ENCODE results near the gene NAE1.

NAE1 gene

GRCh38 chr16:66849549-66849948 lies 18.8 kb upstream of the NAE1 start:
- DNase-seq: no peak

GRCh38 chr16:66849021-66849420 lies 18.2 kb upstream of the NAE1 start:
- no peak for DNase-seq

GRCh38 chr16:66848172-66848571 lies 17.4 kb upstream of the NAE1 start:
- no peak for DNase-seq

DNA sequence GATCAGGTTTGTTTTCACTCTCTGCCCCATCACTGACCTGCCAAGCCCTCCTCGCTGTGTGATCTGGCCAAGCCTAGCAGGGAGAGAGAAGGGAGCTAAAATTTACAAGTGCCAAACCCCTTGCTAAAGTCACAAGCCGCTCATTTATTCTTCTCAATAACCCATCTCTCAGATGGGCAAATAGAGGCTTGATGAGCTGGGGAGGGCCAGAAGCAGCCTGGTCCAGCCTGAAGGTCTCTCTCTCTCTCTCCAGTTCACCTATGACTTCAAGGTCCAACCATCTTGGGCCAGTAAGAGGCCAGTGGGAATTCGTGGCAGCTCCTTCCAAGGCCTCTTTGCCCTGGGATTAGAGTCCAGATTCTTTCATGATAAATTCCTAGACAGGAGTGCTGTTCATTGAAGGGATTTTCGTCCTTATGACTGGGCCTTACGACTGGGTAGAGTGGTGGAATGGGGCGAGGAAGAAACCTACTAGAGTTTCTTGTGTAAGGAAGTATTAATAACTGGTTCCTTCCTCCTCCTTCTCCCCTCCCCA lies 16.8 kb upstream of the NAE1 start:
- no peak for DNase-seq

DNA sequence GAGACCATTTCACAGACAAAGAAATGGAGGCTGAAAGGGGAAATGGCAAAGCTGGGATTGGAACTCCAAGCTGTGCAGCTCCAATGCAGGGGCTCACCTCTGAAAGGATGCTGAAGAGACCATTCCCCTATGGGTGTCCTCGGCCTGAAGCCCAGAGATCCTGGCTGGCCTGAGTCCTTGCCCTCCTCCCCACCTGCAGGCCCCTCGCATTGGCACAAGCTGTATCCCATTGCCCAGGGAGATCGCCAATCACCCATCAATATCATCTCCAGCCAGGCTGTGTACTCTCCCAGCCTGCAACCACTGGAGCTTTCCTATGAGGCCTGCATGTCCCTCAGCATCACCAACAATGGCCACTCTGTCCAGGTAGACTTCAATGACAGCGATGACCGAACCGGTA lies 16.1 kb upstream of the NAE1 start:
- DNase-seq: no peak

GRCh38 chr16:66846266-66846665 lies 15.5 kb upstream of the NAE1 start:
- no peak for DNase-seq

- DNase-seq: no peak
Measured at GRCh38 chr16:66845791-66846221, 15.0 kb upstream of the NAE1 start.

DNA sequence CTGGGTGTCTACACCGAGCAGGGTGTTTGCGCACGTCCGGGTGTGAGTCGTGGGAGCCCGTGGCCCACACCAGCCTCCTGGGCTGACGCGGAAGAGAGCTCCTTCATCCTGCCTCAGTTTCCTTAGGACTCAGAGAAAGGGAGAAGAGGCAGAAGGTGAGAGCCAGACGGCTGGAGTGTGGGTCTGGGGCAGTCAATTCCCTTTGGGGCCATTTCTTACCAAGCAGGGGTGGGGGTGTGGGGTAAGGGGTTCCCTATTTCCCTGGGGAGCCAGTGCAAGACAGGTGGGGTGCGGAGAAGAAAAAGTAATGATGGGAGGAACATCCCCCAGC lies 14.3 kb upstream of the NAE1 start:
- DNase-seq: no peak

GRCh38 chr16:66844342-66845079 lies 13.7 kb upstream of the NAE1 start, which contains the start of gene CA7:
TSS of gene CA7 (plus strand) at chr16:66844414. CDS start at chr16:66844488, 74 bp downstream.
- DNase-seq: no peak

DNA sequence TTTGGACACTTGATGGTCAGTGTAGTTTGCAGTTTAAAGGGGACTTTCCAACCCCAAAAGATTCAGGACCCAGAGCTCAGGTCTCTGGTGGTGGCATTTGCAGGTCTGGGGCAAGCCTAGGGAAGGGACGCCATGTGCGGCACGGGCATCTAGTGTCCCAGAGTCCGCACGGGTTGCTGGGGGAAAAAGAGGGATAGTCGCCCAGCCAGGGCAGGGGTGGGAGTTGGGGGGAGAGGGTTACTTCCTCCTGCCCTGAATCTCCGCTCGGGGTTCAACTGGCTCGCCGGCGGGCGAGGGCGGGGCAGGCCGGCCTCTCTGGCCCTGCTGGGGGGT lies 13.2 kb upstream of the NAE1 start:
- DNase-seq: no peak

DNA sequence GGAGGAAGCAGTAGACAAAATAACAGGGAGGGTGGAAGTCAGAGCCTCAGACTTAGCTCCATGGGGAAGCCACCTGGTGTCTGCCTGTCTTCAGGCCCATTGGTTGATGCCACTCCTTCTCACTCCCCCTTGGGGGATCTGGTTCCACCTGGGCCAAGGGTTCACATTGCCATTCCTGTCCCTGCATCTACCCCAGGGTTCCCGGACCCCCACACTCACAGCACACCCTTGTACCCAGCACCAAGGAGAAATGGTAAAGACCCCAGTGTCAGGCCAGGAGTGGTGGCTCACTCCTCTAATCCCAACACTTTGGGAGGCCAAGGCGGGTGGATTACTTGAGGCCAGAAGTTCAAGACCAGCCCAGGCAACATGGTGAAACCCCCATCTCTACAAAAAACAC lies 12.4 kb upstream of the NAE1 start:
- no peak for DNase-seq

DNA sequence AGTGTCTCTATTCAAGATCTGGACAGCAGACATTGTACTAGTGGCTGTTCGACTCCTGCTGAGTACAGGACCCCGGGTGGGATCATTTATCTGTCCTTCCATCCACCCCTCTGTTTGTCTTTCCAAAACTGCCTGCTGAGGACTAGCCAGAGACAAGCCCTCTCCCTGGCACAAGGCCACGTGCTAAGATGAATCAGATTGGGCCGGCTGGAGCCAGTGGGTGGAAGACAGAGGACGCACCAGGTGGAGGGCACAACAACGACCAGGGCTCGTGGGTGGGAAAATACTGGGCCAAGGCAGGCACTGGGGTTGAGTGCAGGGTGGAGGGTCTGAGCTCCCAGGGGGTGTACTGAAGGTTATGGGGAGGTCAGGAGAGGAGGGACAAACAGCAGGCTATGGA lies 12.0 kb upstream of the NAE1 start:
- DNase-seq: no peak

DNA sequence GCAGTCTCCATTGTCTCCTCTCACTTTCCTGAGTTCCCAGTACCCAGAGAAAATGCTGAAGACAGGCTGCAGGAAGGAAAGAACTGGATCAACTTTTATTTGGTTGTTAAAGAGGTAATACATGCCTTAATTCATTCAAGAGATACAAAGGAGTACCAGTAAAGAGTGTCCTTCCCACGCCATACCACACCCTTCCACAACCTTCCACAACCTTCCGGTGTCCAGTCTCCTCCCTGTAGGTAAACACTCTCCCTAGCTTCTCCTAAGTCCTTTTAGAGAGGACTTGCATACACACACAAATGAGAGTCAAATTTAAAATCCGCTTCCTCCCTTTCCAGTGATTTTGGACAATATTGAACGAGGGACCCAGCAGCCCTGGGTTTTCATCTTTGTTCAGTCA lies 10.6 kb upstream of the NAE1 start:
- DNase-seq: no peak

GRCh38 chr16:66840883-66841282 lies 10.1 kb upstream of the NAE1 start:
- no peak for DNase-seq

DNA sequence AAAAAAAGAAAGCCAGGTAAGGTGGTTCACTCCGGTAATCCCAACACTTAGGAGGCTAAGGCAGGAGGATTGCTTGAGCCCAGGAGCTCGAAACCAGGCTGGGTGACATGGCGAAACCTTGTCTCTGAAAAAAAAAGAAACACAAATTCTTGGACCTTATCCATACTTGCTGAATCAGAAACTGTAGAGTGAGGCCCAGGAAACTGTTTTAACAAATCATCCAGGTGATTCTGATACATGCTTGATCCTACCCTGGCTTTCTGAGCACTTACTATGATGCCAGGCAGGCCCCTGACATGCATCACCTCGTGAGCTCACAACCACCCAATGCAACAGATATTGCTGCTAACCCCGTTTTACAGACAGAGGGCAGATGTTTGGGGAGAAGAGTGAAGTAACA lies 4.0 kb upstream of the NAE1 start:
- DNase-seq: no peak

DNA sequence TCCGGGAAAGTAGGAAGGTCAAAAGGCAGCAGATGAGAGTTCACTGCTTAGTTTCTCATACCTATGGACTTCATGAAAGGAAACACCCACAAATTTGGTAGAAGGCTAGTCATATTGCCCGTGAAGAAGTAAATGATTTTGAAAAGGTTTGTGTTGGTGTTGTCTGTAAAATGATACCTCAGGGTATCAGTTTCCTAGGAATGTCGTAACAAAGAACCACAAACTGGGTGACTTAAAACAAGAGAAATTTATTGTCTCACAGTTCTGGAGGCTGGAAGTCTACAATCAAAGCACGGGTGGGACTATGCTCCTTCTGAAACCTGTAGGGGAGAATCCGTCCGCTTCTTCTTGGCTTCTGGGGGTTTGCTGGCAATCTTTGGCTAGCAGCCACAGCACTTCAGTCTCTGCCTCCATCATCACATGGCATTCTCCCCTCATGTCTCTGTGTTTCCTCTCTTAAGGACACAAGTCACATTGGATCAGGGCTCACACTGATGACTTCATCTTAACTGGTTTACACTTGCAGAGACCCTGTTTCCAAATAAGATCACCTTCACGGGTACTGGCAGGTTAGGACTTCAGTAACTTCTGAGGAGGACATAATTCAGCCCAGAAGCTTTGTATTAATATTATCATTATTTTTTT lies 2.0 kb upstream of the NAE1 start:
- no peak for DNase-seq

GRCh38 chr16:66832190-66832589 lies 1.4 kb upstream of the NAE1 start:
- no peak for DNase-seq

GRCh38 chr16:66824006-66824405 lies 6.8 kb downstream of the NAE1 start:
- DNase-seq: no peak

- no peak for DNase-seq
Measured at GRCh38 chr16:66814734-66815133, 16.0 kb downstream of the NAE1 start.

DNA sequence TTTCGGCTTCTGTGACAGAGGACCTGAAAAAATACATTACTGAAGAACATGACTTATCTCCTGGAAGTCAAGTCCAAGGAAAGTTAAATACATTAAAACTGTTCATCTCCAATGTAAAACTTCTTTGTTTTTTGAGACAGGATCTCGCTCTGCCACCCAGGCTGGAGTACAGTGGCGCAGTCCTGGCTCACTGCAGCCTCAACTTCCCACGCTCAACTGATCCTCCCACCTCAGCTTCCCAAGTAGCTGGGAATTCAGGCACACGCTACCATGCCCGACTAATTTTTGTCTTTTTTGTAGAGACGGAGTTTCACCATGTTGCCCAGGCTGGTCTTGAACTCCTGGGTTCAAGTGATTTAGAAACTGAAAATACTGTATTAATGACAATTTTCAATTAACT lies 19.7 kb downstream of the NAE1 start:
- no peak for DNase-seq

DNA sequence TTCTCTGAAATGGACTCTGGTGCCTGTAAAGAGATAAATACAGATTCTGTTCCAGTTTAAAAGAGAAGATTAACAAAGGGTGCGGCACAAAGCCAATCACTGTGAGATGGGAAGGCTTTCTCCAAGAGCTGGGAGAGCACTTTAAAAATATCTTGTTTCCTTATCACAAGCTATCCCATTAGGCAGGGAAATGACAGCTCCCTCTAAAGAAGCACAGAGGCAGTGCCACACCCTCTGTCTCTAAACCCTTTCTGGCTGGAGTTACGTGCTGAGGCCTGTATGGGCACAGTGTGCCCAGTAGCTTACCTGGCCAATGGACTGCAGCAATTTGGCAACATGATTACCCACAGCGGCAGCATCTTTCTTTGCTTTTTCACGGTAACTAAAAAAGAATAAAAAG lies 20.4 kb downstream of the NAE1 start:
- no peak for DNase-seq

DNA sequence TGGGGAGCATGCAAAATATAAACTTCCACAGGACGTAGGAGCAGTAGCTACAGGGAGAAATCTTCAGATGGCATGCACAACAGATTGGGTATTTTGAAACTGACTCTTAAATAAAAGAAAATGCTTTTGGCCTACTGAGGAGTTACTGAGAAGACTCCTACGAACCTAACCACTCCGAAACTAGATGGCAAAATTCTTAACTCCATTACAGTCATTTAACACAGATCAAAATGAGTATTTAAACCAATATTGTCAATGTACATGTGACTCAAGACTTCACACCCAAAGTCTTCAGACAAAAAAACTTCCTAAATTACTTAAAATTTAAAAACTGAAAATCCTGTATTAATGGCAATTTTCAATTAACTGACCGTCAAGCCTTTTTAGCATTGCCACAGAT lies 21.0 kb downstream of the NAE1 start:
- DNase-seq: no peak

DNA sequence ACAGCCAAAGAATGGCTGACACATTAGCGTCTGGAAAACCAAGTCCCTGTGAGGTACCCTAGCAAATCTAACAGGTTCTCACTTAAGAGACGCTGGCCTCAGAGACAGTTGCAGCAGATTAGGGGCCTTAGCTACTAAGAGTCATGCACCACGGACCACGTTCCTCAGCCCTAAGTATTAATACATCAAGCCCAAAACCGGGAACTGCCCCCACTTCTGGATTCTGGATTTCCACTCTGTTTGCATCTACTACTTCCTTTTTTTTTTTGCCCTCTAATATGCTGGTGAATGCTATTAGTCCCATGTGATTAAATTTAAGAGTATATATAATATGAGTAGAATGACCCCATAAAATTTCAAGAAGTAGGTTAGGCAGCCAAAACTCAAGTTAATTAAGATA lies 28.6 kb downstream of the NAE1 start:
- DNase-seq: no peak

DNA sequence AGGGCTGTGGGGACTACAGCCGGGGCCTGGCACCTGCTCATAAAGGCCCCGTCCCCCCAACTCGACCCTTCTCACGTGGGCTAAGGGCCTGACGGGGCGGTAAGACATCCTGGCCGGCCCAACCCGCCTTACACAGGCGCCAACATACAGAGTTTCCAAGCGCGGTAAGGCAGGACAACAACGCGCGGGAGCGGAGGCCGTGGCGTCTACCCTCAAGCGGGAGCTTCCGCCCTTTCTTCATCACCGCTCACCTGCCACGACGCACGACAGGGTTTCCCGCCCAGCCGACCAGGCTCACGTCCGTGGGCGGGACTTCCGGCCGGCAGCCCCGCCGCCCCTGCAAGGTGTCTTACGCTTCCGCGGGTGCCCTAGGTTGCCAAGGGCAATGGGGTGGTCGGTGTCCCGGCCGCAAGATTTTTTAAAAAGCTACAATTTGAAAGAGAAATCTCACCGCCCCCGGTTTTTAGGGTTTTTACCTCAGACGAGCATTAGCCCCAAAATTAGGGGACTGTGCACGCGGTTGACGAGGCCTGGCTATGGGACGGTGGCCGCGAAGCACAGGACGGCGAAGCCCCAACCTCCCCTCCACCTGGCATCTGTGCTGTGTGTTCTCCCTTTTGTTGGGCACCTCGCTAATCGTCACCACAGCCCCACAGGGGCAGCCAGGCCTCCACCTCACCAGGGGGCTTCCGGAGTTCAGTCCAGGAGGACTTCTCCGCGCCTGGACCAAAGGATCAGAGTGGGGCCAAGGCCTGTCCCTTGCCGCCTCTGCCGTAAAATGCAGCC lies 29.3 kb downstream of the NAE1 start, which contains the start of gene TERB1:
Gene TERB1 (minus strand): TSS at position 265 of the 786 bp plus-strand sequence. CDS start 4,786 bp downstream, outside the sequence.
- DNase-seq: no peak
